HUDEP-2 (cell line): ENCODE measurements around the gene UGDH.
A peak's percentile ranks its signal among the peaks of the same experiment; 100 is the strongest.
"Not testable (repeated sequence)": the region's sequence is repeated elsewhere in the genome, so short reads cannot be mapped to it uniquely, and the experiment has no call there.

Experiments
- DNase-seq, 76 experiments: peaks; one replicate each; lab custom pipeline; 2025; ENCODE audit not compliant: unreplicated experiment in 76 of 76; lab: John Stamatoyannopoulos, UW

UGDH gene

GRCh38 chr4:39530682-39531081 lies 3.4 kb upstream of the UGDH start:
- no peak for DNase-seq

- no peak for DNase-seq
These were observed 2.3 kb upstream of the UGDH start for GRCh38 chr4:39529534-39529933.

- DNase-seq, result peak in 2 of 76 experiments; percentile 44 to 52
These were observed 824 bp upstream of the UGDH start for GRCh38 chr4:39528061-39528465.

- peak in 2 of 76 experiments; percentile 7 to 8 for DNase-seq
These were observed 409 bp downstream of the UGDH start for GRCh38 chr4:39526765-39527295.

GRCh38 chr4:39525822-39526690 lies 1.2 kb downstream of the UGDH start:
- DNase-seq, result no peak

GRCh38 chr4:39524161-39524957 lies 2.9 kb downstream of the UGDH start:
- DNase-seq, result no peak

GRCh38 chr4:39522068-39522467 lies 5.2 kb downstream of the UGDH start:
- no peak for DNase-seq

GRCh38 chr4:39521253-39521919 lies 5.9 kb downstream of the UGDH start:
- DNase-seq, result no peak

- no peak for DNase-seq
These were observed 8.8 kb downstream of the UGDH start for GRCh38 chr4:39518484-39518883.

GRCh38 chr4:39516407-39516966 lies 10.8 kb downstream of the UGDH start:
- no peak for DNase-seq

- not testable (repeated sequence) for DNase-seq
These were observed 11.4 kb downstream of the UGDH start for GRCh38 chr4:39515669-39516401.

- no peak for DNase-seq
These were observed 12.3 kb downstream of the UGDH start for GRCh38 chr4:39514888-39515401.

- DNase-seq, result not testable (repeated sequence)
These were observed 13.0 kb downstream of the UGDH start for GRCh38 chr4:39514266-39514665.

GRCh38 chr4:39510348-39510929 lies 16.8 kb downstream of the UGDH start:
- no peak for DNase-seq

- no peak for DNase-seq
These were observed 21.7 kb downstream of the UGDH start for GRCh38 chr4:39505581-39505980.

- no peak for DNase-seq
These were observed 22.7 kb downstream of the UGDH start for GRCh38 chr4:39504538-39504937.

- not testable (repeated sequence) for DNase-seq
These were observed 24.6 kb downstream of the UGDH start for GRCh38 chr4:39502664-39503035.

- no peak for DNase-seq
These were observed 25.1 kb downstream of the UGDH start for GRCh38 chr4:39502019-39502663.

GRCh38 chr4:39498727-39499020 lies 28.6 kb downstream of the UGDH start:
- DNase-seq, result no peak
